ENCODE measurements around the gene CALML4.

GRCh38 chr15:68199340-68199739, 5.8 kb downstream of the CALML4 start:
- TF ChIP-seq POLR2A (IDR thresholded peaks at IDR 0.05) (no peak), POLR2AphosphoS5 (IDR thresholded peaks at IDR 0.05) (no peak)
- TF ChIP-seq, protein P1, sequence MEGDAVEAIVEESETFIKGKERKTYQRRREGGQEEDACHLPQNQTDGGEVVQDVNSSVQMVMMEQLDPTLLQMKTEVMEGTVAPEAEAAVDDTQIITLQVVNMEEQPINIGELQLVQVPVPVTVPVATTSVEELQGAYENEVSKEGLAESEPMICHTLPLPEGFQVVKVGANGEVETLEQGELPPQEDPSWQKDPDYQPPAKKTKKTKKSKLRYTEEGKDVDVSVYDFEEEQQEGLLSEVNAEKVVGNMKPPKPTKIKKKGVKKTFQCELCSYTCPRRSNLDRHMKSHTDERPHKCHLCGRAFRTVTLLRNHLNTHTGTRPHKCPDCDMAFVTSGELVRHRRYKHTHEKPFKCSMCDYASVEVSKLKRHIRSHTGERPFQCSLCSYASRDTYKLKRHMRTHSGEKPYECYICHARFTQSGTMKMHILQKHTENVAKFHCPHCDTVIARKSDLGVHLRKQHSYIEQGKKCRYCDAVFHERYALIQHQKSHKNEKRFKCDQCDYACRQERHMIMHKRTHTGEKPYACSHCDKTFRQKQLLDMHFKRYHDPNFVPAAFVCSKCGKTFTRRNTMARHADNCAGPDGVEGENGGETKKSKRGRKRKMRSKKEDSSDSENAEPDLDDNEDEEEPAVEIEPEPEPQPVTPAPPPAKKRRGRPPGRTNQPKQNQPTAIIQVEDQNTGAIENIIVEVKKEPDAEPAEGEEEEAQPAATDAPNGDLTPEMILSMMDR (IDR thresholded peaks at IDR 0.05) = no peak
